HepG2 (cell line): ENCODE results near the gene ALPK3.

Experiments used
- CHD2 ChIP-seq: IDR thresholded peaks from 2 replicates; pipeline ENCODE4 v1.6.1; 2011; ENCODE audit warnings: low read depth, low read length, improper control_type of control experiment
- ESRRA ChIP-seq: sonication (generic); formaldehyde crosslinking; IDR thresholded peaks from 2 replicates; pipeline ENCODE4 v1.5.1; 2020; ENCODE audit warnings: mild to moderate bottlenecking, low read depth, missing genetic modification reagents
- POLR2A ChIP-seq, 2 experiments: IDR thresholded peaks; 2 replicates each; pipeline ENCODE4 v1.6.1; 2011; ENCODE audit warnings: low read depth in 2 of 2, low read length in 2 of 2, mild to moderate bottlenecking in 1 of 2, moderate library complexity in 1 of 2; ENCODE audit not compliant: insufficient read depth in 1 of 2
- ZNF670 ChIP-seq: sonication (generic); formaldehyde crosslinking; IDR thresholded peaks from 2 replicates; pipeline ENCODE4 v1.8.0; 2022; ENCODE audit warnings: mild to moderate bottlenecking, missing genetic modification reagents, borderline replicate concordance

GRCh38 chr15:84816694-84817465, at the start of gene ALPK3:
- TF ChIP-seq ESRRA (CRISPR knock-in tag) (no peak), ZNF670 (CRISPR knock-in tag) (no peak), POLR2A (IDR thresholded peaks at IDR 0.05; ENCODE audit: insufficient read depth in 1 of 2, low read depth in 2 of 2, low read length in 2 of 2) (no peak), CHD2 (no peak)
